ENCODE results near the gene NME4.
"Not testable (repeated sequence)": the region's sequence is repeated elsewhere in the genome, so short reads cannot be mapped to it uniquely, and the experiment has no call there.

The NME4 gene

DNA sequence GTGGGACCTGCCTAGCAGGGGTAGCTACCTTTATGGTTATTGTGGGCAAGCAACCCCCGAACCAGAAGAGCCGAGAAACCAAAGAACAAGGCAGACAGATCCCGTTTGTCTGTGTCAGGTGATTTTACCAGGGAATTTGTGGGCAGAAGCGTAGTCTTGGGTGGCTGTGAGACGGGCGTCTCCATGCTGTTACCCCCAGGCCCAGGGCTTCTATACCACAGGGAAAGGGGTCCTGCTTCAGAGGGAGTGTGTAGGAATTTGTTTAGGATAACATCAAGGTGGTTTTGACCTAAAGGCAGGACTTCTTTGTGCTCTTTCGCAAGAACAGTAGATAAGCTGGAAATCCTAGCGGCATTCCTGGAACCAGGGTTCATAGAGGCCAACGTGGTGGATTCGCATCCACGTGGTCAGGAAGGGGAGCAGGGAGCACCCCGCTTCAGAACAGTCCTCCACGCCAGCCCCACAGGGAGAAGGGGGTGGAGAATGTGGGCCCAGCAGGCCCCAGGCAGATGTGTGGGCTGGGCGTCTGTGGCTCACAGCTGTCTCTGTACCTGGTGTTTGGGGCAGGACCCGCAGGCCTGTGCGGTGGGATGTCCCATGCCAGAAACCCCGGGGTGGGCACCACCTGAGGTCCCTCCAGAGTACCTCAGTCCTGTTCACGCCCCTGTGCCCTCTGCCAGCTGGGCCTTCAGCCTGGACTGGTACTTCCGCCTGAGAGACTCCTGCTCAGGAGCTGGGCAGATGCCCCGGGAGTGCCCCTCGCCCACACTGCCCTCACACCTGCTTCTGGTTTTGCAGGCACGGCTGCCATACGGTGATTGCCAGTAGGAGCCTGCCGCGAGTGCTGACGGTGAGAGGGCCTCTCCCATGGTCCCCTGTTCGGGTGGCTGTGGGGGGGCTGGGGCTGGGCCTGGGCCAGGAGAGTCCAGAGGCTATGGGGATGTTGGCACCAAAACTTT, 8.8 kb downstream of the NME4 start:
- Histone ChIP-seq H3K27me3 (no peaks in the 10 kb centered on the region), H3K4me1 (ENCODE audit: control insufficient read depth in 1 of 2, insufficient read depth in 1 of 2, low read depth in 1 of 2, low read length in 1 of 2) (peaks cover 6 to 7% of the 10 kb centered on the region in 2 experiments), H3K9me3 (no peaks in the 10 kb centered on the region), H3K36me3 (no peaks in the 10 kb centered on the region), H3K4me3 (ENCODE audit: low read depth in 1 of 2, low read length in 1 of 2) (no peak overlapping the region), H3K27ac (no peak overlapping the region)
- no peak for TF ChIP-seq CTCF (IDR thresholded peaks at IDR 0.05)

DNA sequence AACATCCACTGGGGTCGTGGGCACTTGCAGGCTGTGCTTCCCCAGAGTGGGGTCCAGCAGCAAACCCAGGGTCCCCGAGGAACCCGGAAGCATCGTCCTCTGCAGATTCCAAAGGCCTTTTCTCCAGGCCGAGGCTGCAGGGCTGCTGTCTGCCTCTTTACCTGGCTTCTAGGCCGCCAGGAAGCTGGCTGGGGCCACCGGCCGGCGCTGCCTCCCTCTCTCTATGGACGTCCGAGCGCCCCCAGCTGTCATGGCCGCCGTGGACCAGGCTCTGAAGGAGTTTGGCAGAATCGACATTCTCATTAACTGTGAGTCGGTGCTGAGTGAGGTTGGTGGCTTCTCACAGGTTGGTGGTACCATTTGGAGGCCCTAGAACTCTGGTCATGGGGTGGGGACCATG, 10.3 kb downstream of the NME4 start:
- Histone ChIP-seq H3K4me3 (ENCODE audit: low read depth in 1 of 2, low read length in 1 of 2) (no peak overlapping the region), H3K36me3 (no peaks in the 10 kb centered on the region), H3K27me3 (no peaks in the 10 kb centered on the region), H3K4me1 (ENCODE audit: control insufficient read depth in 1 of 2, insufficient read depth in 1 of 2, low read depth in 1 of 2, low read length in 1 of 2) (peaks cover under 1 to 2% of the 10 kb centered on the region in 2 experiments), H3K27ac (no peak overlapping the region), H3K9me3 (no peaks in the 10 kb centered on the region)
- TF ChIP-seq CTCF (IDR thresholded peaks at IDR 0.05), result no peak

- Histone ChIP-seq H3K27me3 (no peaks in the 10 kb centered on the region), H3K4me3 (ENCODE audit: low read depth in 1 of 2, low read length in 1 of 2) (no peak overlapping the region), H3K4me1 (ENCODE audit: control insufficient read depth in 1 of 2, insufficient read depth in 1 of 2, low read depth in 1 of 2, low read length in 1 of 2) (no peaks in the 10 kb centered on the region), H3K27ac (no peak overlapping the region), H3K36me3 (no peaks in the 10 kb centered on the region), H3K9me3 (no peaks in the 10 kb centered on the region)
- no peak for TF ChIP-seq CTCF (IDR thresholded peaks at IDR 0.05)
Measured at GRCh38 chr16:410516-411178, 13.6 kb downstream of the NME4 start.

- Histone ChIP-seq H3K4me3 (ENCODE audit: low read depth in 1 of 2, low read length in 1 of 2) (no peak overlapping the region), H3K27ac (no peak overlapping the region), H3K4me1 (ENCODE audit: control insufficient read depth in 1 of 2, insufficient read depth in 1 of 2, low read depth in 1 of 2, low read length in 1 of 2) (no peaks in the 10 kb centered on the region), H3K9me3 (no peaks in the 10 kb centered on the region), H3K27me3 (no peaks in the 10 kb centered on the region), H3K36me3 (no peaks in the 10 kb centered on the region)
- no peak for TF ChIP-seq CTCF (IDR thresholded peaks at IDR 0.05)
Measured at GRCh38 chr16:411576-412265, 14.7 kb downstream of the NME4 start.

DNA sequence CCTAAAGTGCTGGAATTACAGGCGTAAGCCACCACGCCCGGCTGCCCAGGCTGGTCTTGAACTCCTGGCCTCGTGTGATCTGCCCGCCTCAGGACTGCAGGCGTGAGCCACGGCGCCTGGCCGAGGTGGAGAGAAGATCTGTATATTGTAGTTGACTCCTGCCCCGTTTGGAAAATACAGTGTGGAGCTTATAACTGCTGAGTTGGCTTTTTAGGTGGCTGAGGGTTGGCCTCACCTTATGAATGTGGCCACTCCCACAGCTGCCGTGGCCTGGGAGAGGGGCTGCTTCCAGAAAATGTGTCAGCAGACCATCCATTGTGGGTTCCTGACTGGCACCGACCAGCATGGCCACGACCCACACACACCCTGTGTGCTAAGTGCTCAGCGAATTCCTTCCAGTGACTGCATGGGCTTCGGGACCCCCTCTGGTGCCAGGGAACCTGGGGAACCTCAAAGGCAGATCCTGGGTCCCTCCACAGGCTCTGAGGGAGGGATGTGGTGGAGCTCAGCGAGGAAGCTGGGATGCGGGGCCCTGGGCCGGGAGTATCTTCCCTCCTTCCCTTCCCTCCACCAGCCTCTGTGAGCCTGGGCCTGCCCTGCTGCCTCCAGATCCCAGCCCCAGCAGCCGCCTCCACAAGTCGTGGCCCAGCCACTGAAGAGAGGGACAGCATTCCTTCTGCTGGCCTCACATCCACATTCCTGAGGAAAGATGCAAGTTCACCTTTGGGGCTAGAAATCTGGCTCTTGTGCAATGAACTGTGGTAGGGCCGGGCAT, 17.6 kb downstream of the NME4 start:
- no peaks in the 10 kb centered on the region for H3K27me3 ChIP-seq
- no peak overlapping the region for H3K4me3 ChIP-seq (ENCODE audit: low read depth in 1 of 2, low read length in 1 of 2)
- H3K27ac ChIP-seq, result no peak overlapping the region
- no peak for TF ChIP-seq CTCF (IDR thresholded peaks at IDR 0.05)
- no peaks in the 10 kb centered on the region for H3K9me3 ChIP-seq
- H3K4me1 ChIP-seq (ENCODE audit: control insufficient read depth in 1 of 2, insufficient read depth in 1 of 2, low read depth in 1 of 2, low read length in 1 of 2), result no peaks in the 10 kb centered on the region
- H3K36me3 ChIP-seq, result no peaks in the 10 kb centered on the region

DNA sequence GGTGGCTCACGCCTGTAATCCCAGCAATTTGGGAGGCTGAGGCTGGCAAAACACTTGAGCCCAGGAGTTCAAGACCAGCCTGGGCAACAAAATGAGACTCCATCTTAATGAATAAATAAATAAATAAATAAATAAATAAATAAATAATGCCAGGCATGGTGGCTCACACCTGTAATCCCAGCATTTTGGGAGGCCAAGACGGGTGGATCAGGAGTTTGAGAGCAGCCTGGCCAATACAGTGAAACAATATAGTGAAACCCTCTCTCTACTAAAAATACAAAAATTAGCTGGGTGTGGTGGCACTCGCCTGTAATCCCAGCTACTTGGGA, 18.1 kb downstream of the NME4 start:
- H3K4me1 ChIP-seq (ENCODE audit: control insufficient read depth in 1 of 2, insufficient read depth in 1 of 2, low read depth in 1 of 2, low read length in 1 of 2); H3K27ac ChIP-seq; H3K27me3 ChIP-seq; H3K9me3 ChIP-seq; H3K4me3 ChIP-seq (ENCODE audit: low read depth in 1 of 2, low read length in 1 of 2); H3K36me3 ChIP-seq: not testable (repeated sequence)

- not testable (repeated sequence) for H3K9me3 ChIP-seq; H3K36me3 ChIP-seq; H3K4me3 ChIP-seq (ENCODE audit: low read depth in 1 of 2, low read length in 1 of 2); H3K27ac ChIP-seq
- Histone ChIP-seq H3K27me3 (peaks cover 28% of the 10 kb centered on the region), H3K4me1 (ENCODE audit: control insufficient read depth in 1 of 2, insufficient read depth in 1 of 2, low read depth in 1 of 2, low read length in 1 of 2) (peaks cover 19 to 24% of the 10 kb centered on the region in 2 experiments)
Measured at GRCh38 chr16:422179-422578, 25.2 kb downstream of the NME4 start.

Data from neutrophil (primary cell).